ENCODE measurements around the gene TP53AIP1.

The TP53AIP1 gene

GRCh38 chr11:128942272-128942612, 429 bp downstream of the TP53AIP1 start:
- DNase-seq = no peak

- no peak for DNase-seq
Observed at GRCh38 chr11:128941573-128942271, 949 bp downstream of the TP53AIP1 start.

- no peak for DNase-seq
Observed at GRCh38 chr11:128941110-128941509, 1.6 kb downstream of the TP53AIP1 start.

GRCh38 chr11:128940603-128941002, 2.1 kb downstream of the TP53AIP1 start:
- no peak for DNase-seq

- DNase-seq = no peak
Observed at GRCh38 chr11:128940156-128940555, 2.5 kb downstream of the TP53AIP1 start.

- DNase-seq = no peak
Observed at GRCh38 chr11:128939591-128939990, 3.1 kb downstream of the TP53AIP1 start.

GRCh38 chr11:128938156-128938885, 4.3 kb downstream of the TP53AIP1 start:
- no peak for DNase-seq

- DNase-seq = no peak
Observed at GRCh38 chr11:128937480-128937879, 5.2 kb downstream of the TP53AIP1 start.

- no peak for DNase-seq
Observed at GRCh38 chr11:128936606-128937251, 5.9 kb downstream of the TP53AIP1 start.

- no peak for DNase-seq
Observed at GRCh38 chr11:128934926-128935325, 7.7 kb downstream of the TP53AIP1 start.

- no peak for DNase-seq
Observed at GRCh38 chr11:128934351-128934750, 8.3 kb downstream of the TP53AIP1 start.

- DNase-seq = no peak
Observed at GRCh38 chr11:128933481-128934178, 9.0 kb downstream of the TP53AIP1 start.

GRCh38 chr11:128931668-128932067, 11.0 kb downstream of the TP53AIP1 start:
- no peak for DNase-seq

- DNase-seq = no peak
Observed at GRCh38 chr11:128931066-128931465, 11.6 kb downstream of the TP53AIP1 start.

- no peak for DNase-seq
Observed at GRCh38 chr11:128929991-128930390, 12.7 kb downstream of the TP53AIP1 start.

GRCh38 chr11:128929468-128929867, 13.2 kb downstream of the TP53AIP1 start:
- DNase-seq = no peak

- DNase-seq = no peak
Observed at GRCh38 chr11:128928400-128928799, 14.3 kb downstream of the TP53AIP1 start.

- no peak for DNase-seq
Observed at GRCh38 chr11:128927683-128928336, 14.9 kb downstream of the TP53AIP1 start.

- DNase-seq = no peak
Observed at GRCh38 chr11:128927108-128927461, 15.6 kb downstream of the TP53AIP1 start.

- DNase-seq = no peak
Observed at GRCh38 chr11:128926437-128927107, 16.1 kb downstream of the TP53AIP1 start.

GRCh38 chr11:128926000-128926399, 16.7 kb downstream of the TP53AIP1 start:
- DNase-seq = no peak

GRCh38 chr11:128925250-128925600, 17.4 kb downstream of the TP53AIP1 start:
- DNase-seq = no peak
